ENCODE results near the gene KIAA0586.

KIAA0586 gene

DNA sequence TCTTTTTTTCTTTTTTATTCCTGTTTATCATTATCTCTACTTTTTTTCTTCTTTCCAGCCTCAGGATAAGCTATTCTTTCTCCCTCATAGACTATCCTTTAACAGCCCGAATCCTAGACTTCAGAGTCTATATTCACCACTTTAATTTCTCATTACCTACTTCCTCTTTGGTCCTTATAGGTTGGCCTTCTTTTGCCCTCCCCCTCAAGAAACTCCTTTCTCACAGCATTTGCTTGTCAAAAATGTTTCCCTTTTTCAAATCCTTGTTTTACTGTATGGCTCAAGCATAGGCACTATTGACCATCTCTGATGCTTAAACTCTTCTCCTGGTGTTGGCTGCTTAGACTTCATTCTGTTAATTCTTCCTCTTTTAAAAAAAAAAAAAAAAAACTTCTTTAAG, 52.5 kb downstream of the KIAA0586 start:
- no peaks in the 10 kb centered on the region for H3K36me3 ChIP-seq (ENCODE audit: control insufficient read depth, insufficient read depth, low read length)
- no peak for DNase-seq (ENCODE audit: extremely low read depth, insufficient read length)
- TF ChIP-seq, protein P1, sequence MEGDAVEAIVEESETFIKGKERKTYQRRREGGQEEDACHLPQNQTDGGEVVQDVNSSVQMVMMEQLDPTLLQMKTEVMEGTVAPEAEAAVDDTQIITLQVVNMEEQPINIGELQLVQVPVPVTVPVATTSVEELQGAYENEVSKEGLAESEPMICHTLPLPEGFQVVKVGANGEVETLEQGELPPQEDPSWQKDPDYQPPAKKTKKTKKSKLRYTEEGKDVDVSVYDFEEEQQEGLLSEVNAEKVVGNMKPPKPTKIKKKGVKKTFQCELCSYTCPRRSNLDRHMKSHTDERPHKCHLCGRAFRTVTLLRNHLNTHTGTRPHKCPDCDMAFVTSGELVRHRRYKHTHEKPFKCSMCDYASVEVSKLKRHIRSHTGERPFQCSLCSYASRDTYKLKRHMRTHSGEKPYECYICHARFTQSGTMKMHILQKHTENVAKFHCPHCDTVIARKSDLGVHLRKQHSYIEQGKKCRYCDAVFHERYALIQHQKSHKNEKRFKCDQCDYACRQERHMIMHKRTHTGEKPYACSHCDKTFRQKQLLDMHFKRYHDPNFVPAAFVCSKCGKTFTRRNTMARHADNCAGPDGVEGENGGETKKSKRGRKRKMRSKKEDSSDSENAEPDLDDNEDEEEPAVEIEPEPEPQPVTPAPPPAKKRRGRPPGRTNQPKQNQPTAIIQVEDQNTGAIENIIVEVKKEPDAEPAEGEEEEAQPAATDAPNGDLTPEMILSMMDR (IDR thresholded peaks at IDR 0.05; ENCODE audit: insufficient read depth, low read length, poor library complexity, severe bottlenecking) = no peak
- H3K27me3 ChIP-seq (replicated peaks; ENCODE audit: control insufficient read depth, insufficient read depth, low read length) = no peaks in the 10 kb centered on the region
- H3K4me3 ChIP-seq (replicated peaks; ENCODE audit: low read depth, low read length) = no peak overlapping the region

DNA sequence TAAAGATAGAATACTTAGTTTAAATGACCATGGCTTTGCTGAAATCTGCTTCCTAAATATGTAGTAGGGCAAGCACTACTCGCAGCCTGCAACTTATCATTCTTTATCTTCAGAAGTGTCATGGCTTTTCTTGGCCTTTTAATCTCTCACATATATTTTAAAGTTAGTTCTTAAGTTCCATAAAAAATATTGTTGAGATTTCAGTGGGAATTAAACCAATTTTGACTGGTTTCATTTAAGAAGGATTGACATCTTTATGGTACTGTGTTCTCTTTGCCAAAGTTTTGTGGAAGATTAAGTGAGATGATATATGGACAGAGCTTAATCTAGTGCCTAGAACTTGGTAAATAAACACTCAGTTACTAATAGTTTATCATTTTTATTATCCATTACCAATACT, 56.7 kb downstream of the KIAA0586 start:
- no peaks in the 10 kb centered on the region for H3K27me3 ChIP-seq (replicated peaks; ENCODE audit: control insufficient read depth, insufficient read depth, low read length)
- DNase-seq (ENCODE audit: extremely low read depth, insufficient read length) = no peak
- H3K4me3 ChIP-seq (replicated peaks; ENCODE audit: low read depth, low read length) = no peak overlapping the region
- H3K36me3 ChIP-seq (ENCODE audit: control insufficient read depth, insufficient read depth, low read length) = no peaks in the 10 kb centered on the region
- TF ChIP-seq, protein P1 (IDR thresholded peaks at IDR 0.05; ENCODE audit: insufficient read depth, low read length, poor library complexity, severe bottlenecking) = no peak

DNA sequence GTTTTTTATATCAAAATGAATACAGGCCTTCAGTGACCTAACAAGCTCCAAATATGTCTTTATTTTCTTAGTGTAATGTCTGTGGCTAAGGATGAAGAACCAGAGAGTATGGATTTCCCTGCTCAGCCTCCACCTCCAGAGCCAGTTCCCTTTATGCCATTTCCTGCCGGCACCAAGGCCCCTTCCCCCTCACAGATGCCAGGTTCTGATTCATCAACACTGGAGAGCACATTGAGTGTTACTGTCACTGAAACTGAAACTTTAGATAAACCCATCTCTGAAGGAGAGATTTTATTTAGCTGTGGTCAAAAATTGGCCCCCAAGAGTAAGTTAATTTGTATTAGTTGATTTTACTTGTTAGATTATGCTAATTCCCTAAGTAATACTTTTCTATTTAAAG, 61.0 kb downstream of the KIAA0586 start:
- peak; percentile 6 for DNase-seq (ENCODE audit: extremely low read depth, insufficient read length)
- Histone ChIP-seq H3K36me3 (ENCODE audit: control insufficient read depth, insufficient read depth, low read length) (peaks cover 1% of the 10 kb centered on the region; the same call in 1 of the 2 replicates), H3K4me3 (replicated peaks; ENCODE audit: low read depth, low read length) (no peak overlapping the region), H3K27me3 (replicated peaks; ENCODE audit: control insufficient read depth, insufficient read depth, low read length) (no peaks in the 10 kb centered on the region)
- TF ChIP-seq, protein P1 (IDR thresholded peaks at IDR 0.05; ENCODE audit: insufficient read depth, low read length, poor library complexity, severe bottlenecking) = no peak

DNA sequence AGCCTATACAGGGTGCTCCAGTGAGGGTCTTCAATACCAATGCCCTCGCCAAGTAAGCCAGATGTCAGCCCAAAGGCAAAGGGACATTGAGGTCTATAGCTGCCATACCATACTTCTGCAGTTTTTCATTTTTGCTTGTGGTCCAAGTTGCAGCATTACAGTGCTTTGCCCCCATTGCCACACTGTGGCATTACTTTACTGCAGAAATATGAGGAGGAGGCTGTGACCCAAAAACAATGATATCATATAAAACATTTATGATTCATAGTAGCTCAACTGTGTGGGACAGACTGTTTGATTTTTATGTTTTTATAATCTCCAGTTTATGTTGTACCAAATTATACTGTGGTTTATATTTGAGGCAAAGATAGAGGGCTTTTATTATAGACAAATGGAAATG, 64.1 kb downstream of the KIAA0586 start:
- TF ChIP-seq, protein P1 (IDR thresholded peaks at IDR 0.05; ENCODE audit: insufficient read depth, low read length, poor library complexity, severe bottlenecking) = no peak
- Histone ChIP-seq H3K27me3 (replicated peaks; ENCODE audit: control insufficient read depth, insufficient read depth, low read length) (no peaks in the 10 kb centered on the region), H3K36me3 (ENCODE audit: control insufficient read depth, insufficient read depth, low read length) (peaks cover 1% of the 10 kb centered on the region; the same call in 1 of the 2 replicates), H3K4me3 (replicated peaks; ENCODE audit: low read depth, low read length) (no peak overlapping the region)
- no peak for DNase-seq (ENCODE audit: extremely low read depth, insufficient read length)

DNA sequence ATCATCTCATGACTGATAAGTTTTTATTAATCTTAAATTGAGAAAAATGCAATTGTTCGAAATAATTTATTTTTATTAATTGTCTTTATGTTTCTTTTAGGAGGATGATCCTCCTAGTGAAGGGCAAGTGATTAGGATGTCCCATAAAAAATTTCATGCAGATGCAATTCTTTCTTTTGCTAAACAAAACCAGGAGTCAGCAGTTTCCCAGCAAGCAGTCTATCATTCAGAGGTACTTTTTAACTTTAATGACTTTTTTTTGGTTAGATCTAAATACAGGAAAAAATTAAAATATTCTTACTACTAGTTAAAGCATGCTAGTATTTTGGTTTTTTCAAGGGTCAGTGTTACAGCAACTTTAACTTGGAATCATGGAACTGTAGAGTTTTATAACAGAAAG, 64.5 kb downstream of the KIAA0586 start:
- H3K27me3 ChIP-seq (replicated peaks; ENCODE audit: control insufficient read depth, insufficient read depth, low read length) = no peaks in the 10 kb centered on the region
- TF ChIP-seq, protein P1 (IDR thresholded peaks at IDR 0.05; ENCODE audit: insufficient read depth, low read length, poor library complexity, severe bottlenecking) = no peak
- peaks cover 1% of the 10 kb centered on the region; the same call in 1 of the 2 replicates for H3K36me3 ChIP-seq (ENCODE audit: control insufficient read depth, insufficient read depth, low read length)
- DNase-seq (ENCODE audit: extremely low read depth, insufficient read length) = no peak
- H3K4me3 ChIP-seq (replicated peaks; ENCODE audit: low read depth, low read length) = no peak overlapping the region

DNA sequence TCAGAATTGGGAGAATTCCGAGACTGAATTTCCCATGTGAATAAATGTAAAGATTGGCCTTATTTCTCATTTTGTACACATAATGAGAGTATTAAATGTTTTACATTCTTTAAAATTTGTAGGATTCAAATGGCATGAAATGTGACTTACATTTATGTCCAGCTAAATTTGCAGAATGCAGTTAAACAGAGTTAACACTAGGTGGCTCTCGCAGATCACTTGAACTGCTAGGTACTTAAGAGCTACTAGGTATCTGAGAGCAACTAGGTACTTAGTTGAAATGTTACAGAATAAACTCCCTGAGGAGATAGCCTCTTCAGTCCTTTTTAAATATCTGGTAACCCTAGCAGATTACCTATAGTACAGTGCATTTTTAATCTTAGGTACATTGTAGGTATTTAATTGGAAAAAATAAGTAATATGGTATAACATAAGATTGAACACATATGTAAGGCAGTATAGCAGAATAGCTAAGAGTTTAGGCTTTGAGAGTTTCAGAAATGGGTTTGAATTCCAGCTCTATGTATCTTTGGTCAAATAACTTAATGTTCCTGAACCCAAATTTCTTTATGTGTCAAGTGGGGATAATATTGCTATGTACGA, 73.8 kb downstream of the KIAA0586 start:
- H3K36me3 ChIP-seq (ENCODE audit: control insufficient read depth, insufficient read depth, low read length) = peaks cover 1% of the 10 kb centered on the region
- TF ChIP-seq, protein P1 (IDR thresholded peaks at IDR 0.05; ENCODE audit: insufficient read depth, low read length, poor library complexity, severe bottlenecking) = peak; percentile 68
- H3K4me3 ChIP-seq (replicated peaks; ENCODE audit: low read depth, low read length) = no peak overlapping the region
- DNase-seq (ENCODE audit: extremely low read depth, insufficient read length) = peak; percentile 11
- H3K27me3 ChIP-seq (replicated peaks; ENCODE audit: control insufficient read depth, insufficient read depth, low read length) = no peaks in the 10 kb centered on the region

Measured in GM06990 (cell line).